Ovary (tissue), 9 donors: ENCODE data around the gene CYSTM1. TPM values are rescaled to one million over a fixed set of nuclear protein-coding genes. Genes with fewer than 3 reads are reported as not detected.
A peak's percentile ranks its signal among the peaks of the same experiment; 100 is the strongest.

ENCODE experiments used
- DNase-seq, 5 donors: peaks; one replicate each; pipeline ENCODE4 v3.0.0-alpha.2; 2019 to 2020
- H3K27ac ChIP-seq, 2 donors: fragments of 200-600 bp; one replicate each; pipeline versions ENCODE4 v1.5.1 to v1.8.0; 2019 to 2022
- H3K27me3 ChIP-seq: fragments of 200-600 bp; one replicate; pipeline ENCODE4 v1.8.0; 2022
- H3K36me3 ChIP-seq: fragments of 200-600 bp; sonication (generic); one replicate; pipeline ENCODE4 v1.5.1; 2019
- H3K4me1 ChIP-seq: one replicate; pipeline ENCODE4 v1.8.1; 2013; ENCODE audit warnings: mild to moderate bottlenecking, moderate library complexity; ENCODE audit not compliant: insufficient read depth
- H3K4me3 ChIP-seq: fragments of 200-600 bp; sonication (generic); one replicate; pipeline ENCODE4 v1.5.1; 2017
- H3K9me3 ChIP-seq, 2 donors: fragments of 200-600 bp in 1 of 2; sonication (generic) in 1 of 2; one replicate each; pipeline versions ENCODE4 v1.5.1 to v1.8.1; 2013 to 2019; ENCODE audit warnings: mild to moderate bottlenecking in 1 of 2, moderate library complexity in 1 of 2
- CTCF ChIP-seq, 3 donors: fragments of 450-650 bp in 2 of 3; fragments of 200-600 bp in 1 of 3; IDR thresholded peaks; one replicate each; pipeline versions ENCODE4 v1.5.1 to v1.8.0; 2016 to 2022; ENCODE audit warnings: antibody characterized with exemption in 3 of 3, mild to moderate bottlenecking in 1 of 3
- EP300 ChIP-seq: sonication (generic); formaldehyde crosslinking; IDR thresholded peaks from one replicate; pipeline ENCODE4 v1.6.1; 2017; ENCODE audit warnings: antibody characterized with exemption
- POLR2A ChIP-seq: fragments of 450-650 bp; IDR thresholded peaks from one replicate; pipeline ENCODE4 v1.6.1; 2017; ENCODE audit warnings: antibody characterized with exemption, mild to moderate bottlenecking, moderate library complexity
- WGBS, 3 donors: extraction: QIAGEN DNeasy Blood & Tissue Kit in 1 of 3; methylation state at CpG; one replicate each; pipeline versions ENCODE4 v1.1.5 to v1.1.7; 2013 to 2017; 5-methylcytosine and 5-hydroxymethylcytosine counted together
- intact Hi-C, 4 donors: fragments of 100-400 bp; cut with DNase I; formaldehyde crosslinking; loops; one replicate each; pipeline versions ENCODE4 v1.11.0 to v1.15.1; 2022 to 2023
- polyA plus RNA-seq, 2 donors: library from polyadenylated mRNA; stranded (reverse); fragments of 200-250 nt in 1 of 2; fragments of 350-450 nt in 1 of 2; fragmentation: Illumina TruSeq in 1 of 2; extraction: RNeasy Lipid Tissue Mini Kit (QIAGEN cat#74804) in 1 of 2; gene quantifications; one replicate each; pipeline ENCODE4 v1.2.3, GENCODE V29; 2013 to 2014
- total RNA-seq, 7 donors: library from RNA; depleted of rRNA in 2 of 7; stranded (reverse); fragments of >200 nt in 2 of 7; fragmentation: NEBNext Ultra II Directional in 3 of 7; extraction: Animal tissue kit (Norgen Biotek cat#: 25700) in 3 of 7; gene quantifications; one replicate each; pipeline versions ENCODE4 v1.1.0 to v1.2.4, GENCODE V29; 2016 to 2023
- donor health status: DM: no; HTN: no; CAD: no; lungs with moderate emphysema.
- donor health status: DM: no; HTN: no; CAD: no.
- donor health status: Bipolar disorder and iron deficiency.
- donor health status: DM: yes; HTN: yes; CAD: no.
- donor health status: DM: no; HTN: no; CAD: no.
- donor health status: DM: yes; HTN: yes; CAD: no.

Gene CYSTM1
- total and polyA plus RNA-seq, 9 donors = 24.6 to 143 (median 40.5) TPM

GRCh38 chr5:140244525-140245025, 69.6 kb downstream of the CYSTM1 start:
- H3K4me3 ChIP-seq = no peak overlapping the region
- no peak overlapping the region for H3K27ac ChIP-seq
- no peak for TF ChIP-seq EP300
- peak; percentile 78 to 83 (median 80) for TF ChIP-seq CTCF (IDR thresholded peaks at IDR 0.05)
- no peaks in the 10 kb centered on the region for H3K36me3 ChIP-seq
- no peaks in the 10 kb centered on the region for H3K27me3 ChIP-seq
- H3K9me3 ChIP-seq = no peaks in the 10 kb centered on the region
- WGBS, 3 donors = 6 to 11% (median 6%) methylated on average over 14 of the region's 14 CpGs
- intact Hi-C loops = loop anchor here (2.0 to 5.0 kb wide), 3 partner anchors 103 to 112 kb away; partner anchors contain the start of gene HBEGF (in 2 of the 4)
- peaks cover 16% of the 10 kb centered on the region for H3K4me1 ChIP-seq
- peak; percentile 88 to 92 (median 90) for DNase-seq

- 38 to 49% (median 48%) methylated on average over 5 of the region's 5 CpGs for WGBS, 3 donors
- Histone ChIP-seq H3K27me3 (no peaks in the 10 kb centered on the region), H3K4me1 (peaks cover 13% of the 10 kb centered on the region), H3K27ac (peak overlapping the region in 1 of 2 donors; percentile 15), H3K36me3 (no peaks in the 10 kb centered on the region), H3K9me3 (no peaks in the 10 kb centered on the region), H3K4me3 (no peak overlapping the region)
- intact Hi-C loops = loop anchor here in 1 of 4 donors (2.0 kb wide), 1 partner anchor 111 kb away; no protein-coding TSS in a partner anchor
- no peak for TF ChIP-seq POLR2A
- TF ChIP-seq EP300 = no peak
- TF ChIP-seq CTCF (IDR thresholded peaks at IDR 0.05) = no peak
- no peak for DNase-seq
Observed at GRCh38 chr5:140245341-140245740, 70.4 kb downstream of the CYSTM1 start.

- no peak for DNase-seq
- no peaks in the 10 kb centered on the region for H3K36me3 ChIP-seq
- intact Hi-C loops = loop anchor here in 1 of 4 donors (2.0 kb wide), 1 partner anchor 111 kb away; no protein-coding TSS in a partner anchor
- no peak overlapping the region for H3K27ac ChIP-seq
- no peak overlapping the region for H3K4me3 ChIP-seq
- no peaks in the 10 kb centered on the region for H3K9me3 ChIP-seq
- TF ChIP-seq EP300 (no peak), POLR2A (no peak), CTCF (IDR thresholded peaks at IDR 0.05) (no peak)
- 77 to 88% (median 77%) methylated on average over 7 of the region's 7 CpGs for WGBS, 3 donors
- H3K4me1 ChIP-seq = peaks cover 11% of the 10 kb centered on the region
- no peaks in the 10 kb centered on the region for H3K27me3 ChIP-seq
Observed at GRCh38 chr5:140245926-140246325, 70.9 kb downstream of the CYSTM1 start.

GRCh38 chr5:140246378-140247122, 71.6 kb downstream of the CYSTM1 start:
- TF ChIP-seq CTCF (IDR thresholded peaks at IDR 0.05) = no peak
- TF ChIP-seq EP300 = no peak
- no peak for TF ChIP-seq POLR2A
- intact Hi-C loops = no loop called here
- Histone ChIP-seq H3K36me3 (no peaks in the 10 kb centered on the region), H3K9me3 (no peaks in the 10 kb centered on the region), H3K4me1 (peaks cover 5% of the 10 kb centered on the region), H3K27ac (no peak overlapping the region), H3K27me3 (no peaks in the 10 kb centered on the region), H3K4me3 (no peak overlapping the region)
- 19 to 20% (median 20%) methylated on average over 8 of the region's 8 CpGs for WGBS, 3 donors
- peak; percentile 44 to 66 (median 62) for DNase-seq
